Measurements from ENCODE around the gene FADS3.

- TF ChIP-seq POLR2A (IDR thresholded peaks at IDR 0.05) (no peak), CTCF (IDR thresholded peaks at IDR 0.05) (no peak)
These were observed 21.5 kb downstream of the FADS3 start for GRCh38 chr11:61869708-61870451.

Data from ovary (tissue), 3 donors.